Keratinocyte (primary cell): ENCODE measurements around the gene ADAMTS2. TPM values are rescaled to one million over a fixed set of nuclear protein-coding genes. Genes with fewer than 3 reads are reported as not detected.

ENCODE experiments used
- DNase-seq: peaks from one replicate; pipeline ENCODE4 v3.0.0-alpha.2; 2011; ENCODE audit warnings: low read depth, missing footprints, low spot score
- FAIRE-seq: peaks from 2 replicates; lab custom pipeline; 2011; peaks lifted over from hg19 to GRCh38; lab: Jason Lieb, UNC
- H2AFZ ChIP-seq: 2 replicates; pipeline ENCODE4 v1.6.0; 2012; ENCODE audit warnings: low read length, control low read depth, inconsistent platforms; ENCODE audit not compliant: control insufficient read depth
- H3K27ac ChIP-seq: 2 replicates; pipeline ENCODE4 v1.5.1; 2011; ENCODE audit warnings: low read length; ENCODE audit not compliant: control insufficient read depth, insufficient read depth
- H3K27me3 ChIP-seq: 3 replicates; pipeline ENCODE4 v1.6.0; 2011; ENCODE audit warnings: low read length; ENCODE audit not compliant: control insufficient read depth, insufficient read depth; ENCODE audit errors: extremely low read depth
- H3K36me3 ChIP-seq, 2 experiments: 2 replicates in 1 of 2; 3 replicates in 1 of 2; pipeline ENCODE4 v1.5.1; 2011; ENCODE audit warnings: low read length in 2 of 2, mild to moderate bottlenecking in 1 of 2; ENCODE audit not compliant: control insufficient read depth in 2 of 2, insufficient read depth in 2 of 2; ENCODE audit errors: extremely low read depth in 1 of 2
- H3K4me1 ChIP-seq: 3 replicates; pipeline ENCODE4 v1.5.1; 2011; ENCODE audit warnings: low read length; ENCODE audit not compliant: control insufficient read depth, insufficient read depth; ENCODE audit errors: extremely low read depth
- H3K4me2 ChIP-seq: 3 replicates; pipeline ENCODE4 v1.6.0; 2011; ENCODE audit warnings: low read depth, low read length; ENCODE audit not compliant: control insufficient read depth, insufficient read depth; ENCODE audit errors: extremely low read depth
- H3K4me3 ChIP-seq, 3 experiments: fragments of 200-600 bp in 1 of 3; sonication (generic) in 1 of 3; 2 replicates in 2 of 3; 3 replicates in 1 of 3; pipeline ENCODE4 v1.5.1; 2011 to 2016; ENCODE audit warnings: low read length in 3 of 3, mild to moderate bottlenecking in 3 of 3, control low read depth in 2 of 3, inconsistent platforms in 1 of 3, low read depth in 1 of 3, mixed read lengths in 1 of 3, mixed run types in 1 of 3, moderate library complexity in 1 of 3; ENCODE audit not compliant: control insufficient read depth in 2 of 3, insufficient read depth in 2 of 3; ENCODE audit errors: extremely low read depth in 1 of 3
- H3K79me2 ChIP-seq: 2 replicates; pipeline ENCODE4 v1.6.0; 2012; ENCODE audit warnings: low read length; ENCODE audit not compliant: control insufficient read depth, insufficient read depth
- H3K9ac ChIP-seq: 3 replicates; pipeline ENCODE4 v1.6.0; 2011; ENCODE audit warnings: low read length; ENCODE audit not compliant: control insufficient read depth, insufficient read depth; ENCODE audit errors: extremely low read depth
- H3K9me1 ChIP-seq: 3 replicates; pipeline ENCODE4 v1.6.0; 2011; ENCODE audit warnings: low read length; ENCODE audit not compliant: control insufficient read depth, insufficient read depth; ENCODE audit errors: extremely low read depth
- H3K9me3 ChIP-seq: 2 replicates; pipeline ENCODE4 v1.5.1; 2012; ENCODE audit warnings: low read depth, low read length; ENCODE audit not compliant: control insufficient read depth
- H4K20me1 ChIP-seq: 3 replicates; pipeline ENCODE4 v1.6.0; 2011; ENCODE audit warnings: low read length; ENCODE audit not compliant: control insufficient read depth, insufficient read depth; ENCODE audit errors: extremely low read depth
- EZH2 ChIP-seq: IDR thresholded peaks from one replicate; pipeline ENCODE4 v1.6.1; 2012; ENCODE audit warnings: inconsistent platforms, mild to moderate bottlenecking, low read length, moderate library complexity
- dilution Hi-C: fragments of 300-500 bp; cut with MboI; formaldehyde crosslinking; loops from one replicate; pipeline ENCODE4 v1.7.0; 2020; ENCODE audit warnings: low sequenced_read_pairs; ENCODE audit not compliant: extremely low pct_ligation_motif_present
- polyA plus RNA-seq, 5 experiments: library from polyadenylated mRNA; depleted of rRNA in 3 of 5; stranded (reverse) in 3 of 5; stranded (forward) in 1 of 5; unstranded in 1 of 5; fragments of >200 nt; gene quantifications; 1 replicate in 1 of 5; 2 replicates in 3 of 5; 3 replicates in 1 of 5; pipeline versions ENCODE4 v1.2.1 to v1.2.3, GENCODE V29; 2011 to 2012; ENCODE audit warnings: missing spikeins in 2 of 5, low read depth in 1 of 5, low replicate concordance in 1 of 5
- TF ChIP-seq, protein P1 (sequence below), 3 experiments: IDR thresholded peaks in 1 of 3; conservative IDR thresholded peaks in 1 of 3; optimal IDR thresholded peaks in 1 of 3; 2 replicates in 2 of 3; 3 replicates in 1 of 3; pipeline versions ENCODE3 to v1.5.1; 2011; ENCODE audit warnings: low read length in 3 of 3, mild to moderate bottlenecking in 3 of 3, moderate library complexity in 2 of 3, control low read depth in 1 of 3, inconsistent platforms in 1 of 3; ENCODE audit not compliant: insufficient read depth in 2 of 3; ENCODE audit errors: extremely low read depth in 1 of 3

The ADAMTS2 gene
- polyA plus RNA-seq, 1 donor (not counting 4 experiments of a cell fraction or from before 2014, with no cell fraction given): not detected

DNA sequence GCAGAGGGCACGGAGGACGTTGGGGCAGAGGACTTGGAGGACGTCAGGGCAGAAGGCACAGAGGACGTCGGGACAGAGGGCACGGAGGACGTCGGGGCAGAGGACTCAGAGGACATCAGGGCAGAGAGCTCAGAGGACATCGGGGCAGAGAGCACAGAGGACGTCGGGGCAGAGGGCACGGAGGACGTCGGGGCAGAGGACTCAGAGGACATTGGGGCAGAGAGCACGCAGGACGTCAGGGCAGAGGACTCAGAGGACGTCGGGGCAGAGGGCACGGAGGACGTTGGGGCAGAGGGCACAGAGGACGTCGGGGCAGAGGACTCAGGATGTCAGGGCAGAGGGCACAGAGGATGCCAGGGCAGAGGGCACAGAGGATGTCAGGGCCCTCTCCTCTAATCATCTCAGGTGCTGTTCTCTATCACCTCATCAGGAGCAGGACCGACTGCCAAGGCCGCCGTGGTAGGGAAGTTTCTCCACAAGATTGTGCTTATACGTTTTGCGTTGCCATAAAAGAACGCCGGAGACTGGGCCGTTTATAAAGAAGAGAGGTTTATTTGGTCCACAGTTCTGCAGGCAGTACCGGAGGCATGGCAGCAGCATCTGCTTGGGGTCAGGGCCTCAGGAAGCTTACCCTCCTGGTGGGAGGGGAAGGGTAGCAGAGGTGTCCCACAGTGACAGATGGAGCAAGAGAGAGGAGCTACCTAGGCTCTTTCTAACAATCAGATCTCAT is 29.4 kb upstream of the ADAMTS2 start:
- no peaks in the 10 kb centered on the region for H3K27me3 ChIP-seq
- H3K9me3 ChIP-seq: peaks cover 12% of the 10 kb centered on the region
- H2AFZ ChIP-seq: no peak overlapping the region
- DNase-seq: no peak
- no peaks in the 10 kb centered on the region for H4K20me1 ChIP-seq
- H3K36me3 ChIP-seq: no peaks in the 10 kb centered on the region
- no peak overlapping the region for H3K4me2 ChIP-seq
- no peaks in the 10 kb centered on the region for H3K4me1 ChIP-seq
- no peaks in the 10 kb centered on the region for H3K79me2 ChIP-seq
- dilution Hi-C loops: no loop called here
- H3K27ac ChIP-seq: no peak overlapping the region
- no peak overlapping the region for H3K9ac ChIP-seq
- no peak overlapping the region for H3K4me3 ChIP-seq
- TF ChIP-seq, protein P1, sequence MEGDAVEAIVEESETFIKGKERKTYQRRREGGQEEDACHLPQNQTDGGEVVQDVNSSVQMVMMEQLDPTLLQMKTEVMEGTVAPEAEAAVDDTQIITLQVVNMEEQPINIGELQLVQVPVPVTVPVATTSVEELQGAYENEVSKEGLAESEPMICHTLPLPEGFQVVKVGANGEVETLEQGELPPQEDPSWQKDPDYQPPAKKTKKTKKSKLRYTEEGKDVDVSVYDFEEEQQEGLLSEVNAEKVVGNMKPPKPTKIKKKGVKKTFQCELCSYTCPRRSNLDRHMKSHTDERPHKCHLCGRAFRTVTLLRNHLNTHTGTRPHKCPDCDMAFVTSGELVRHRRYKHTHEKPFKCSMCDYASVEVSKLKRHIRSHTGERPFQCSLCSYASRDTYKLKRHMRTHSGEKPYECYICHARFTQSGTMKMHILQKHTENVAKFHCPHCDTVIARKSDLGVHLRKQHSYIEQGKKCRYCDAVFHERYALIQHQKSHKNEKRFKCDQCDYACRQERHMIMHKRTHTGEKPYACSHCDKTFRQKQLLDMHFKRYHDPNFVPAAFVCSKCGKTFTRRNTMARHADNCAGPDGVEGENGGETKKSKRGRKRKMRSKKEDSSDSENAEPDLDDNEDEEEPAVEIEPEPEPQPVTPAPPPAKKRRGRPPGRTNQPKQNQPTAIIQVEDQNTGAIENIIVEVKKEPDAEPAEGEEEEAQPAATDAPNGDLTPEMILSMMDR (optimal IDR thresholded peaks at IDR 0.05 in 1 of 3, IDR thresholded peaks at IDR 0.05 in 1 of 3, conservative IDR thresholded peaks at IDR 0.05 in 1 of 3; ENCODE audit: extremely low read depth in 1 of 3, insufficient read depth in 2 of 3, low read length in 3 of 3): no peak
- no peak for TF ChIP-seq EZH2
- no peak for FAIRE-seq
- no peaks in the 10 kb centered on the region for H3K9me1 ChIP-seq

DNA sequence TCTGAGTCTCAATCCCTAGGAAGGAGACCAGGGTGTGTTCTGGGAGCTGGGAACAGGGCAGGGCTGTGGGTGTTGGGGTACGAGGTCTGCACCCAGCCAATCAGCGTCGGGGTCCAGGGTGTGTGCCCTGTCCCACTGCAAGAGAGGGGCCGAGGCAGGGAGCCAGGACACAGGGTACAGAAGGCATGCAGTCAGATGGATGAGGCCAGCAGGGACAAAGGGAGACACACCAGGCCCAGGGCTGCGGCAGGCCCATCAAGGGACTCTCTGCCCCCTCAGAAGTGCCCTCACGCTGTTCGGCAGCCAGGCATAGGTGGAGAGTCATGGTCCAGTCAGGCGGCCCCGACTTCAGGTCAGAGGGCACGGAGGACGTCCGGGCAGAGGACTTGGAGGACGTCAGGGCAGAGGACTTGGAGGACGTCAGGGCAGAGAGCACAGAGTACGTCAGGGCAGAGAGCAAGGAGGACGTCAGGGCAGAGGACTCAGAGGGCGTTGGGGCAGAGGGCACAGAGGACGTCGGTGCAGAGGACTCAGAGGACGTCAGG is 28.8 kb upstream of the ADAMTS2 start:
- H3K9me3 ChIP-seq: peaks cover 14% of the 10 kb centered on the region
- no peak for FAIRE-seq

More for the DNA sequence above, 28.8 kb upstream of the ADAMTS2 start:
- Histone ChIP-seq H3K27ac (no peak overlapping the region), H3K4me3 (no peak overlapping the region), H3K9ac (no peak overlapping the region), H3K4me2 (no peak overlapping the region), H3K79me2 (no peaks in the 10 kb centered on the region), H3K9me1 (no peaks in the 10 kb centered on the region), H3K27me3 (no peaks in the 10 kb centered on the region), H3K4me1 (no peaks in the 10 kb centered on the region), H4K20me1 (no peaks in the 10 kb centered on the region), H3K36me3 (no peaks in the 10 kb centered on the region), H2AFZ (no peak overlapping the region)
- no peak for DNase-seq
- no peak for TF ChIP-seq EZH2
- TF ChIP-seq, protein P1 (optimal IDR thresholded peaks at IDR 0.05 in 1 of 3, IDR thresholded peaks at IDR 0.05 in 1 of 3, conservative IDR thresholded peaks at IDR 0.05 in 1 of 3; ENCODE audit: extremely low read depth in 1 of 3, insufficient read depth in 2 of 3, low read length in 3 of 3): no peak
- dilution Hi-C loops: no loop called here
